Amygdala (tissue), 56 donors: Measurements from ENCODE around the gene PDZK1IP1.
"Not testable (repeated sequence)": the region's sequence is repeated elsewhere in the genome, so short reads cannot be mapped to it uniquely, and the experiment has no call there.

ENCODE experiments used
- DNase-seq, 56 donors: peaks; one replicate each; lab custom pipeline; 2025; lab: John Stamatoyannopoulos, UW

PDZK1IP1 gene

DNA sequence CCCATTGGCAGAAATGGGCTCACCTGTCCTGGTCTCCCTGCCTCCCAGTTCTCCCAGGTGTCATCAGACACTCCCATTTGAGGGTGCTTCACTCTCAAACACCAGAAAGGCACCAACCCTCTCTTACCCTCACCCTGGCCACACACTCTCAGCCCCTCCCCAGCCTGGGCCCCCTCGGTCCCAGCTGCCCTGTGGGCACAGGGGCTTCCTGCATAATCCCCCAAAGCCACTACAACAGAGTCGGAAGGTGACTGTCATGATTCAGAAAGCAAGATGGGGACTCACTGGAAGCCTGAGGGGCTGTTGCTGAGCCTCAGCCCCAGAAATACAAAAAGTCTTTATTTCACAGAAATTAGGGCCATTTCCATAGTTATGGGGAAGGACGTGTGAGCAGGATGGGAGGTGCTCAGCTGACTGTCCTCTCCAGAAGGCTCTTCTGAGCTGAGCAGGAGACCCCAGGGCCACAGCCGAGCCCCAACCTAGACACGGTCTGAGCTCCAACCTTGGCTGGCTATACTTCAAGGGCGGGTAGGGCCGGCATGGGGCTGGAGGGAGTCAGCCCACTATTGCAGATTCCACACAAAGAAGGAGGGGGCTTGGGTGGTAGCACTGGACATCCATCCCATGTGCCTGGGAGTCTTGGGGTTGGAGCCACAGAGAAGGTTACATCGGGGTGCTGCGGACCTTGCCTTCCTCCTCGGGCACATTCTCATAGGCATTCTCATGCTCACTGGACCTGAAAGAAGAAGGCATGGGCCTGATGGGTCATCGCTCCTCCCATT lies 6.3 kb downstream of the PDZK1IP1 start:
- DNase-seq = no peak

DNA sequence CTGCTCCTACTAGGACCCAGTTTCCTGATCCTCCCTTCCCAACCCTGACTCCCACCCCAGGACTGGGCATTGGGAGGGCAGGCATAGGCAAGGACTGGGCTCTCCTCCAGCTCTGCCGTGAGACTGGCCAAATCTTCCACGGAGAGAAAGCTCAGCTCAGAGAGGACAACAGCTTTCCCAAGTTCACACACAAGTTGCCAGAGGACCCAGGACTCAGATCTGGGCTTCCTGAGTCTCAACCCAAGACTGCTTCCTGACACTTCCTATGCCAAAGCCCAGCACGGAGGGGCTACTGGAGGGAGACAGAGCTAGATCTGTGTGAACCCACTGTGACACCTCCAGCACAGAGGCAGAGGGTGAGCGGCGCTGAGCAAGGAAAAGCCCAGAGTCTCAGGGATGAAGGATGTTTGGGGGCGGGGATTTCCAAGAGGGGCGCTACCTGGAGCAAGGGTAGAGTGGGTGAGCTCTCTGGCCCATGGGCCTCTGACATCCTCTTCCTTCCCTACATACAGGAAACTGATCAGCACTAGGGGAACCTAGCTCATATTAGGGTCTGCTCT lies 7.1 kb downstream of the PDZK1IP1 start:
- DNase-seq = peak in 4 of 56 donors; percentile 6 to 39 (median 24)

DNA sequence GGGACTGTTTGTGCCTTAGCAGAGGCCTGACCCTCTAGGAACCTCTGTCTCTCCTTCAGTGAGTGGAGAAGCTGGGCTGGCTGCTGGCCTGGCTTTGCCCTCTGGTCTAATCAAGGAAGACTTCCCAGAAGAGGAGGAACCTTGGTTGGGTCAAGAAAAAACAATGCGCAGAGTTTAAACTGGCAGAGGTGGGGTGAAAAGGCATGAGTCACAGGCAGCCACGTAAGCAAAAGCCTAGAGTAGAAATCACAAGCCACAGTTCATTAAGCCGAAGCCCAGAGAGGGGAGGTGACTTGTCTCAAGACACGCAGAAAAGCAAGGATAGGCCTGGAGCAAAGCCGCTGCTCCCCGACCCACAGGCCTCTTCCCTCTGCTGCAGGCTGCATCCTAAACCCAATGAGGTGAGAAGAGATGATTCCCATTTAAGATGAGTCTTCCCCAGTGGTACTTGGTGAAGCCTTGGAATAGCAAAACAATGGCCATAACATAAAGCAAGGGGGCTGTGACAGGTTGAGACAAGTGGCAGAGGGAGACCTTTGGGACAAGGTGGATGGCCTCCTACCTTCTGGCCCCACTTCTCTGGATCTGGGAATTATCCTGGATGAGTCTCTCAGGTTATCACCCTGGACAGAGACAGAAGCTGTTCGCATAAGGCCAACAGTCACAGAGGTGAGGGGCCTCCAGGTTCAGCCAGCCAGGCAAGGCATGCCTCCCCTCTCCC lies 7.7 kb downstream of the PDZK1IP1 start:
- no peak for DNase-seq

DNA sequence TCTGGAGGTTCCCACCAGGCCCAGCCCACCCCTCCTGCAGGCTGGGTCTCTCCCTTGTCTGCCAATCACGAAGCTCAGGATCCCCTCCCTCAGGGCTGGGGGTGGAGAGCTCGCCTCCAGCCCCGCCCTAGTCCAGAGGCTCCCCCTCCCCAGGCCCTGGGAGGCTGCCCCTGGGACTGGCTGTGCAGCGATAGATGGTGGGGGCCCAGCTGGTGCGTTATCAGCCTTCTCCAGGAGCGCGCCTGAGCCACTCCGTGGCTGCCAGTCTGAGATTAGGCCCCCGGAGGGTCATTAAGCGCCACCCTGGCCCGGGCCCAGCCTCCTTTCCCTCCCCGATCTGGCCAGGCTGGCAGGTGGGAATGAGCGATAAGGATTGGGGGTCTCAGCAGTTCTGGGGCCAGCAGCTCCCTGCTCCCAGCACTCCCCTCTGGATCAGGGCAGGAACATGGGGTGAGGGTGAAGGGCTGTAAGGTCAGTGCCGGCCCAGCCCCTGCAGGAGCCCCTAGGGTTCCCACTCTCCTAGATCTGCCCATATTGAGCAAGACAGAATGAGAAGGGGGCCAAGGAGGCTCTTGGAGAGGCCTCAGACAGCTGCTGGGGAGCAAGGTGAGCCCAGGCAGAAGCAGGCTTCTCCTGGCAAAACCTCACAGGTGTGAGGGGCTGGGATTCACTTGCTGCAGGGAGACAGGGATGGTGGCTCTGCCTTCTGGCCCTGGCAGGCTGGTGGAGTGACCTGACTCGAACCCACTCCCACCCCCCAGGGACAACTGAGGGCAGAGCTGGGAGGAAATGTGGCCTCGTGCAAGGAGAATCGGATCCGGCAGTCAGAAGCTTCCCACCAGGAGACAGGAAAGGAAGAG lies 8.5 kb downstream of the PDZK1IP1 start:
- DNase-seq = no peak

DNA sequence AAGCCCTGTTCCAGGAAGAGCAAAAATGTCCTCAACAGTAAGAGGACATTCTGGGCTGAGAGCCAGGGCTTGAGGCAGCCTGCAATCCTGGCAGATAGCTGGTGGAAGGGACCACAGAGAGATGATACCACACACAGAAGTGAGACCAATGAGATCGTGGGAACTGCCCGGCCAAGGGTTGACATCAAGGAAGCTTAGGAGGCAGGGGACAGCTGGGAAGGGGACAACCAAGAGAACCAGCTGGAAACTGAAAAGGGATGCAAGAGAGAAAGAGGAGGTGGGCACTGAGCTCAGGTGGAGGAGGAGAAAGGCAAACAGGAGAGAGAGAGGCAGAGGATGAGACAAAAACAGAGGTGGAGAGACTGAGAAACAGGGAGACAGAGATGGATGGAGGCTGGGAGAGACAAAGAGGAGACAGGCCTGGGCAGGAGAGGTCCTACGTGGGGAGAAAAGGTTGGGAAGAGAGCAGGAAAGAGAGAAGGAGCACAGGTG lies 9.2 kb downstream of the PDZK1IP1 start:
- no peak for DNase-seq

DNA sequence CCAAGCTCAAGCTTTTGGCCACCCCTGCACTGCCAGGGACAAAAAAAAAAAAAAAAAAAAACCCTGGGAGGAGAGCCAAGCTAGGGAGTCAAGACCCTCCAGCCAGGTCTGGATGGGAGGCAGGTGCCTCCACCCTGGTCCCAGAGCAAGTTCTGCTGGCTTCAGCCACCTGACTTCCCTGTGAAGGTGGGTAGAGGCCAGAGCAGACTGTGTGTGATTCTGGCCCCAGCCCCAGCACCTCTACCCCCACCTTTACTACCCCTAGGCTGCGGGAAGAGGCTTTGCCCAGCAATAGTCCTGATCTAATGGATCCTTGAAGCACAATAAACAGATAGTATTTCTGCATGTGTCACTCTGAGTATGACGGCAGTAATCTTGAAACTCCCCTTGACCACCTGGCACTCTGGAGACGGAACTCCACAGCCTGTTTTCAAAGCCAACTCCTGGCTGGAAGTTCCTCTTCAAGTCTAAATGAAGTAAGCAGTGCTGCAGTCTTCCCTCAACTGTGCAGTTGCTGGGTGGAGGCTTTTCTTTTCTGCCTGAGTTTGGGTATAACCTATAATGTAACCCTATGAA lies 9.8 kb downstream of the PDZK1IP1 start:
- no peak for DNase-seq

DNA sequence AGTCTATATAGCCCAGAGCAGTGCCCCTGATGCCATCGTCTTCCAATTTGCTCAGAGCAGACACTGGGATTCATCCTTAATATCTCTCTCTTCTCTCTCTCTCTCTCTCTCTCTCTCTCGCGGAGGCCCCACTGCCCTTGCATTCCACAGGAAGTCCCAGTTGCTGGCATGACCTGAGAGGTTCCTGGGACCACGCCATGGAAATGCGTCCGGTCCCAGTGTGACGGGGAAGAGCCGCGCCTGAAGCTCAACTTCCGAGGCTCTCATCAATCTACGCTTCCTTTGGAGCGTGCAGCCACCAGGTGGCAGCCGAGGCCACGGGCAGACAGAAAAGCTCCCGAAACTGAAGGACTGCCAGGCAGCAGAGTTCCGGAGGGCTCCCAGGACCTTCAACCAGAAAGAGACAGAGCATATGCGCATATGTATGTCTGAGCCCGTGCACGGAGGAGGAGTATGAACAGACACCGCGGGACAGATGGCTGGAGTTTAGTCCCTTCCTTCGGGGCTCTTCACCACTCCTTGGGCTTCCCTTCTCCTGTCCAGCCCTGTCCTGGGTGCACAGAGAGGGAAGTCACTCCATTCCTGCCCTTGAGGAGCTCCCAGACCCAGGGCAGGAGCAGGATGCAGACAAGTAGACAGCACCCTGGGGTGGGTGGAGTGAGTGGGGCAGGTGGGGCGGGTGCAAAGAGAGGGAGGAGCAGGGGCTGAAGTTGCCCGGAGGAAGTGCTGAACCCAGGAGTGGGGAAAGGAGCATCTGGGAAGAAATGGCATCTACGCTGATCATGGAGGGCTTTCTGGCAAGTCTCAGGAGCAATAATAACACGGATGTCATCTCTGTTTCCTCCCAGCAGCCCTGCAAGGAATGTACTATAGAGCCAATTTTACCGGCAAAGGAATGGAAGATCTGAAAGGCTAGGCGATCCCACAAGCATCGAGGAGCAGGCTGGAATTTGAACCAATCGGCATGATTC lies 10.5 kb downstream of the PDZK1IP1 start:
- peak in 52 of 56 donors; percentile 20 to 88 (median 70) for DNase-seq

DNA sequence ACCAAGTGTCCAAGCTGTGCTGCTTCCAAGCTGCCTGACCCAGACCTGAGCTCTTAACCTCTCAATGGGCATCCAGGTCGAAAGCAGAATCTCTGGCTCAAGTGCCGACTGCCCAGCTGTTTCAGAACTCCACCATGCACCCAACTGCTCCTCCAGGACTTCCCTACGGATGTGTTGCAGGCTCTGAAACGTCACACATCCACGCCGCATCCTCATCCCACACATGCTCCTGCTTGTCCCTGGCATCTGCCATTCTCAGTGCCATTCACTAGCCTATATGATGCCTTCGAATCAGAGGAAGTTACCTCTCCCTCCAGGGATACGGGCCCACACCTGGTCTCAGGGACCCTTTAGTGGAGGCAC lies 11.2 kb downstream of the PDZK1IP1 start:
- DNase-seq = no peak

DNA sequence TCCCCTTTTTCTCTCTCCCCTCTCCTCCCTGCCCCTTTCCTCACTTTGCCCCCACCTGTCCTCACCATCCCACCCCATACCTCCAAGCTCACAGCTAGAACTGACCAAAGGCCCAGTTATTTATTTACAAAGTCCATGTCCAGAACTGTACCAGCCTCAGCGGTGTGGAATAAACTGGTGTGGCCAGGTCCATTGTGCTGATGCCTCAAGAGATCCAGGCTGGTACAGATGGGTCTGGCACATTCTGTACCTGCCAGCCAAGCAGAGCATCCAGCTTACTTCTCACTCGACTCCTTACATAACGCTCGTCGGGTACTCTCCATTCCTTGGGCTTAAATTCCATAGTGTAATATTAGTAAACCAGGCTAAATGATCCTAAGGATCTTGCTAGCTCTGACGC lies 11.8 kb downstream of the PDZK1IP1 start:
- DNase-seq = no peak

DNA sequence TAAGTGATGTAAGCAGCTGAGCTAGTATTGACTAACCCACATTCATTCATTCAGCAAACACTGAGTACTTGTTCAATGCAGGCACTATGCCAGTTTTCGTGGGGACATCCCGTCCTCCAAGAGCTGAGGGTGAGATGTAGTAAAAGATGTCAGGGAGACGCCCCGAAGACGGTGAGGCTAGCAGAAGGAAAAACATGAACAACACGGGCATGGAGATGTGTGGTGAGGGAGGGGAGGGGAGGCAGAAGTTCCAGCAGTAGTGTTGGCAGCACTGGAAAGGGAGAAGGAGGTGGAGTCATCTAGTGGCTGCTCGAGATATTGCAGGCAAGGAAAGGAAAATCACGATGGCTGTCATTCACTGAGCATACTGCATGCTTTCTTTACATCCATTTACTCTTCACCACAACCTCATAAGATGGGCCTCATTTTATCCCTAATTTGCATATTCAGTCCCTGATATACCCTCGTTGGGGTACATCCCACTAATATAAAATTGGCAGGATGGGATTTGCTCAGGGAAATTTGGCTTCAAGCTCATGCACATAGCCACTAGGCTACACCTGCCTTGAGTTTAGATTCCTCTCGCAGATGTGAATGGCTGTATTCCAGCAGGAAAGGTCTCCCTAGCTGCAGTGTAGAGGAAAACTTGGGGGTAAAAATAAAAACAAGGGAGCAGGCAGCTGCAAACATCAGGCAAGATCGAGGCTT lies 14.5 kb downstream of the PDZK1IP1 start:
- peak in 38 of 56 donors; percentile 13 to 77 (median 35) for DNase-seq

DNA sequence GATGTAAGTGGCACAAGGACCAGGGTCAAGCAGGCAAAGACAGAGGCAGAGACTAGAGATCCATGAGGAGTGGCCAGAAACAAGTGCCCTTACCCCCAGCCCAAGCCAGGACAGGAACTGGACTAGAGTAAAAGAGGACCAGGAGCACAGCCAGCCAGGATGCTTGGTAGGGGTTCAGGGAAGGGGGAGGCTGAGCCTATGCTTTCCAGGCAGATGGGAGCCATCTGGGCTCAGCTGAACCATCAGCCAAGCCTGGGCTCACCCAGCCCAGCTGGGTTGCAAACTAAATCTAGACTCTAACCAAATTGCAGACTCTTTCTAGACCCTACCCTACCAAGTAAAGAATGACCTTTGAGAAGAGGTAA lies 15.2 kb downstream of the PDZK1IP1 start:
- no peak for DNase-seq

DNA sequence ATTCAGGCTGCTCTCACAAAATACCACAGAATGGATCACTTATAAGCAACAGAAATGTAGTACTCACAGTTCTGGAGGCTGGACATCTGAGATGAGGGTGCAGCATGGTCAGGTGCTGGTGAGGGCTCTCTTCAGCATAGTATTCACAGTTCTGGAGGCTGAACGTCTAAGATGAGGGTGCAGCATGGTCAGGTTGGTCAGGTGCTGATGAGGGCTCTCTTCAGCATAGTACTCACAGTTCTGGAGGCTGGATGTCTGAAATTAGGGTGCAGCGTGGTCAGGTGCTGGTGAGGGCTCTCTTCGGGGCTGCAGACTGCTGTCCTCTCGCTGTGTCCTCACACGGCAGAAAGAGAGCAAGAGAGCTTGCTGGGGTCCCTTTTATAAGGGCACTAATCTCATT lies 17.1 kb downstream of the PDZK1IP1 start:
- DNase-seq = no peak

DNA sequence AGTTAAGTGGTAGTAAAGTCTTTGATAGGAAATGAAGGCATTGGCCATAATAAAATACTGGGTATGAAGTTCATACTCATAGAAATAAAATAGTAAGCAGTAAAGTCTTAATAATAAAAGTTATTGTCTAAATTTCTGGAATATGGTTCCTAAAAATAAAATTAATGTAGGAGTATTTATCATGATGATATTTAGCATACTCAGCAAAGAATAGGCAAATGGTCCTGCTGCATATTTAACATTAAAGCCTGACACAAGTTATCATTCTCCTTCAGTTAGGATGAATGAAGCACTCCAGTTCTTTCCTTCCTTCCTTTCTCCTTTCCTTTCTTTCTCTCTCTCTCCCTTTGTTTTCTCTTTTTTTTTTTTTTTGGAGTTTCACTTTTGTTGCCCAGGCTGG lies 25.3 kb downstream of the PDZK1IP1 start:
- DNase-seq = no peak

DNA sequence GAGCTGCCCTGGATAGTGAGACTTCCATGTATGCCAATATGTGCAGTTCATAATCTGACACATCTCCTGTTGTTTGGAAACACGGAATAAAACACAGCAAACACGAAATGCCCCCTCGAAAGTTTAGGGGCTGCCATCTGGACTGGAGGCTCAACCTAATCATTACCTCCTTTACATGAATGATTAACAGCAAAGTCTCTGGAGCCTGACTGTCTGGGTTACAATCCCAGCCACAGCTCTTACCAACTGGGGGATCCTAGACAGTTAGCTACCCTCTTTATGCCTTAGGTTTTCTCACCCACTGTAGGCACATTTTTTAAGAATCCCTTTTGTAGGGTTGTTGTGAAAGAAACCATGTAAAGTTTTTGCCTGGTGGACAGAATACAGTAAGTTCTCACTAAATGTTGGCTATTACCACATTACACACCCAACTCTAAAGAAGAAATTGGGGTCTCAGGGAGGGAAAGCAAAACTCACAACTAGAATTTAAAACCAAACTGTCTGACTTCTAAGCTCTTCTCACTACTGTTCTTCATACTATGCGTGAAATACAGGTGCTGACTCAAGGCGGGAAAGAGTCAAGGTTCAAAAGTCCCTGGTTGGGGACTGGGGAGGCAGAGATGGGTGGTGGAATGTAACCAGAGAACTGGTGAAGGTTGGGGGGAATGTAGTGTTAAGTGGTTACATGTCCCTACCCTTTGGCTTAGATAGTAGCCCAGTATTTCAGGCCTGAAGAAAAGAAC lies 28.4 kb downstream of the PDZK1IP1 start:
- DNase-seq = no peak

DNA sequence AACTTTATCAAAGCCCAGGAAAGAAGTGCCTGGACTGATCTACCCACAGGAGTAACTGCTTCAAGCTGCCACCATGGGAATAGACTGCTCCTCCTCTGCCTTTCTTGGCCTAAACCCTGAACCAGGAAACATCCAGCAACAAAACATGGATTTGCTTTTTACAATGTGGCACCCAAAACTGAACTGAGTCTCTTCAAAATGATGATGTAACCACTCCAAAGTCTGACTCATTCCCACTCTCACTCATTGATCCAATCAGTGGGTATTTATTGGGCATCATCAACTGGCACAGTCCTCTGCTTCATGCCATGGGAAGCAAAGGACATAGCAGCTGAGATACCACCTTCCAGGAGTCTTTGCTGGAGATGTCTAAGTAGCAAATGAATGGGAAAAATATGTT lies 29.1 kb downstream of the PDZK1IP1 start:
- DNase-seq = no peak

DNA sequence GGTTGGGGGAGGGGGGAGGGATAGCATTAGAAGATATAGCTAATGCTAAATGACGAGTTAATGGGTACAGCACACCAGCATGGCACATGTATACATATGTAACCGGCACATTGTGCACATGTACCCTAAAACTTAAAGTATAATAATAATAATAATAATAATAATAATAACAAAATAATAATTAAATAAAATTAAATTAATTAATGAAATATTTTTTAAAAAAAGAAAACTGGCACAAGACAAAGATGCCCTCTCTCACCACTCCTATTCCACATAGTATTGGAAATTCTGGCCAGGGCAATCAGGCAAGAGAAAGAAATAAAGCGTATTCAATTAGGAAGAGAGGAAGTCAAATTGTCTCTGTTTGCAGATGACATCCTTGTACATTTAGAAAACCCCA lies 31.9 kb downstream of the PDZK1IP1 start:
- not testable (repeated sequence) for DNase-seq

DNA sequence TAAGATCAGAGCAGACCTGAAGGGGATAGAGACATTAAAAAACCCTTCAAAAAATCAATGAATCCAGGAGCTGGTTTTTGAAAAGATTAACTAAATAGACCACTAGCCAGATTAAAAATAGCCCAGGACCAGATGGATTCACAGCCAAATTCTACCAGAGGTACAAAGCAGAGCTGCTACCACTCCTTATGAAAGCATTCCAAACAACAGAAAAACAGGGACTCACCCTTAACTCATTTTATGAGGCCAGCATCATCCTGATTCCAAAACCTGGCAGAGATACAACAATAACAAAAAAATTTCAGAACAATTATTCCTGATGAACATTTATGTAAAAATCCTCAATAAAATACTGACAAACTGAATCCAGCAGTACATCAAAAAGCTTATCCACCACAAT lies 33.4 kb downstream of the PDZK1IP1 start:
- not testable (repeated sequence) for DNase-seq

DNA sequence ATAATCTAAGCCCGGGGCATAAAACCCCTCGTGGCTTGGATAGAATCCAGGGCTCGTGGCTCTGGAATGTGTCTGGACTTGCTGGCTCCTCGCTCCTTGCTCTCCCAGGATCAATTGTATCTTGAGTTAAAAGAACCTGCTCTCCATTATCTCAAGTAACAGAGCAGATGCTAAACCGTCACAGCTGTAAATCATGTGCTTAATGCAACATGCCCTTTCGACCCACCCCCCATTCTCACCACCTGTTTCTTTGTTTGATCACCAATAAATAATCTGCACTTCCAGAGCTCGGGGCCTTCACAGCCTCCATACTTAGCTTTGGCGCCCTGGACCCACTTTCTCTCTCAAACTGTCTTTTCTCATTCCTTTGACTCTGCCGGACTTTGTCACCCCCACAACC lies 40.7 kb downstream of the PDZK1IP1 start:
- DNase-seq = not testable (repeated sequence)
